LNCAP (cell line): ENCODE results near the gene MTMR8.

Experiments
- TF ChIP-seq, protein P1 (sequence below): fragments of 450-650 bp; IDR thresholded peaks from 2 replicates; pipeline ENCODE4 v1.5.1; 2017; ENCODE audit warnings: mild to moderate bottlenecking

The MTMR8 gene

DNA sequence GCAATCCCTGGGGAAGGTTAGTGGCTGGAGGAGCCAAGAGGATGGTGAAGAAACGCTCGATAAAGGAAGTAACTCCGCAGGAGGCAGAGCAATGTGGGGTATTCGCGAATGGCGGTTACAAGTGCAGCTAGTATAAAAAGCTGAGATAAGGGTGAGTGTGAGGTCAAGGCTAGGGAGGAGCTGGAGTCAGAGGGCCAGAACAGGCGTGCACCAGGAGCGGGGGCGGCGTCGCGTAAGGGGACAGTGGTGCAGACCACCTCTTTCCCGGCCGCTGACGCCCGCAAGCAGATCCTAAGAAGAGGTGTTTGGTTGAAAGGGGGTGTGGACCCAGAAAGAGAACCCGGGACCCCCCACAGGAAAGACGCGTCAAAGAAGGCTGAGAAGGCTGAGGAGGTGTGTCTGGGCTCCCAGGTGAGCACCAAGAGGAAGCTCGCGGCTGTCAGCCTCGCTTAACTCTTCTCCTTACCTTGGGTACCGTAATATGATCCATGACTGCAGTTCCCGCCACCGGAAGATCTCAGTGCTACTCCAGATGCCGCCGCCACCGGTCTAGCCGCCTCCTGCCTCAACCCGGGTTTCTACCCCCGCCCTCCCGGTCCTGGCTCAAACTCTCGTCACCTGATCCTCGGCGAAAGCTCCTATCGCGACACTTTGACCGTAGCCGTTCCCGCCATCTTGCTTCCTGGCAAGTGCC lies at the start of gene MTMR8:
TSS of gene MTMR8 (minus strand) at position 579 of the 694 bp plus-strand sequence. CDS start at position 490, 89 bp downstream.
- TF ChIP-seq, protein P1, sequence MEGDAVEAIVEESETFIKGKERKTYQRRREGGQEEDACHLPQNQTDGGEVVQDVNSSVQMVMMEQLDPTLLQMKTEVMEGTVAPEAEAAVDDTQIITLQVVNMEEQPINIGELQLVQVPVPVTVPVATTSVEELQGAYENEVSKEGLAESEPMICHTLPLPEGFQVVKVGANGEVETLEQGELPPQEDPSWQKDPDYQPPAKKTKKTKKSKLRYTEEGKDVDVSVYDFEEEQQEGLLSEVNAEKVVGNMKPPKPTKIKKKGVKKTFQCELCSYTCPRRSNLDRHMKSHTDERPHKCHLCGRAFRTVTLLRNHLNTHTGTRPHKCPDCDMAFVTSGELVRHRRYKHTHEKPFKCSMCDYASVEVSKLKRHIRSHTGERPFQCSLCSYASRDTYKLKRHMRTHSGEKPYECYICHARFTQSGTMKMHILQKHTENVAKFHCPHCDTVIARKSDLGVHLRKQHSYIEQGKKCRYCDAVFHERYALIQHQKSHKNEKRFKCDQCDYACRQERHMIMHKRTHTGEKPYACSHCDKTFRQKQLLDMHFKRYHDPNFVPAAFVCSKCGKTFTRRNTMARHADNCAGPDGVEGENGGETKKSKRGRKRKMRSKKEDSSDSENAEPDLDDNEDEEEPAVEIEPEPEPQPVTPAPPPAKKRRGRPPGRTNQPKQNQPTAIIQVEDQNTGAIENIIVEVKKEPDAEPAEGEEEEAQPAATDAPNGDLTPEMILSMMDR, result no peak

DNA sequence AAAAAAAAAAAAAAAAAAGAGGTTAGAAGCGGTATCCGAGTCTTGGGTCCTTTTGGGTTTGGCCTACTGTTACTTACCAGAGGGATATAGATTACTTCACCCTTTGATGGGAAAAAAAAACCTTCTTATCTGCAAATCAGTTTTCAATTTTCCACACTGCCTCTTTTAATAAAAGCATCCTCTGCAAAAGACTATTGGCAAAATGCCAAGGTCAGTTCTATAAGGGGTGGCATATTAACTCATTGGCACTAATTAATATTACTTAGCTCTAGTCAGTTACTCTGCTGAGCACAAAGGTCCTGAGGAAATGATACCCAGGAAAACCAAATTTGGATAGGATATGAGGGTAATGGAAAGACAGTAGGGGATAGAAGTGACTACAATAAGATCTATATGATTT lies 44.3 kb upstream of the MTMR8 start:
- TF ChIP-seq, protein P1, result no peak

DNA sequence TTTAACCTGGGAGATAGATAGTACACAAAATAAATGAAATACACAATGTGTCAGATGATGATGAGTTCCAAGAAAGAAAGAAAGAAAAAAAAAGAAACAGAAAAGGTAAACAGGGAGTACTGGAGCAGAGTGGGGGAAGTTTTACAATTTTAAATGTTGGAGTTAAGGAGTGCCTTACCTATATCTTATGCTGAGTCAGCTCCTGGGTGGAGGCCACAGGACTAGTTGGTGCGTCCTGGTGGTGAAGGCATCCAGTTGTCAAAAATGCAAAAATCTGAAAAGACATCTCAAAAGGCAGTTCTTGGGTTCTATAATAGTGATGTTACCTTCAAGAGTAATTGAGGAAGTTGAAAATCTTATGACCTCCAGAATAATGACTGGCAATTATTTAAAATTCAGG lies 42.4 kb upstream of the MTMR8 start:
- TF ChIP-seq, protein P1, result no peak

DNA sequence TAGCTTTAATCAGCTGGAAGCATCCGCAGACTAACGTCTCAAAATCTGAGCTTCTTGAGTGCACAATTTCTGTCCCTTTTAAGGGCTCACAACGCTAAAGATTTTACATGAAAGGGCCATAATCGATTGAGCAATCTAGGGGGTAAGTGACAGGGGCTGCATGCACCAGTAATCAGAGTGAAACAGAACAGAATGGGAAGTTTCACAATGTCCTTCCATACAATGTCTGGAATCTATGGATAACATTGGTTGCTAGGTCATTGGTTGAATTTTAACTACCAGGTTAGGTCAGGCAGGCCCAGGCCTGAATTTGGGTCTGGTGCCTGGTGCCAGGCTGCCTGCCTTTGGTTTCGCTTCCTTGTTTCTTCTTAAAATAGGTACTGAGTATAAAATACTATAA lies 42.0 kb upstream of the MTMR8 start:
- TF ChIP-seq, protein P1, result no peak

DNA sequence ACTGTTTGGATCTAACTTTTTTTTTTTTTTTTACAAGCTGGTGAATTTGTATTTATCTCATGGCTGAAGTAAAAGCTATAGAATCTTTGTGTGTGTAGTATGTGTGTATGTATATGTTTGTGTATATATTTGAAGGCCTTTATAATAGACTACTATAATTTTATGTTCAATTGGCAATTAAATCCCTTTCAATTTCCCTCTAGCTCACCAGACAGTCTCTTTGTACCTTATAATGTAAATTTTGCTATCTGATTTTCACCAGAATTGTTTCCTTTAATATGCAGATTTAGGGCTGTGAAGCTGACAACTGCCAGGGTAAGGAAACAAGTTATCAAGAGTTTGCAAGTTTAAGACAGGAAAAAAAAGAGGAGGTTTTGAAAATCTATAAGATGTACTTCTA lies 33.1 kb upstream of the MTMR8 start:
- TF ChIP-seq, protein P1, result no peak

DNA sequence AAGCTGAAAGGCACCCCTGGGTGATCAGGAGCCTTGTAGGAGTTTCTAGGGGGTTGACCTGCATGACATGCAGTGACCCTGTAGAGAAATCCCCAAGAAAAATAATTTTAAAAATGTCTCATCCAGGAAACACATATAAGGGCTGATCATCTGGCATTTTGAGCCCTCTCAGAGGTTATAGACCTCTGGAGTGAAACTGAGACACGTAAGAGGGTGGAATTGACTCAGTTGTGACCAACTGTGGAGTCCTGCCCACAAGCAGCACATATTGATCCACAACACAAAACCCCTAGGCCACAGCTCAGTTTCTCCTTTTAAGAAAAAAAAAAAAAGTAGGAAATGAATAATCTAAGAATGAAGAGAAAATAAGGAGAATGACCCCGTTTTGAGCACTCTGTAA lies 32.5 kb upstream of the MTMR8 start:
- TF ChIP-seq, protein P1, result no peak

DNA sequence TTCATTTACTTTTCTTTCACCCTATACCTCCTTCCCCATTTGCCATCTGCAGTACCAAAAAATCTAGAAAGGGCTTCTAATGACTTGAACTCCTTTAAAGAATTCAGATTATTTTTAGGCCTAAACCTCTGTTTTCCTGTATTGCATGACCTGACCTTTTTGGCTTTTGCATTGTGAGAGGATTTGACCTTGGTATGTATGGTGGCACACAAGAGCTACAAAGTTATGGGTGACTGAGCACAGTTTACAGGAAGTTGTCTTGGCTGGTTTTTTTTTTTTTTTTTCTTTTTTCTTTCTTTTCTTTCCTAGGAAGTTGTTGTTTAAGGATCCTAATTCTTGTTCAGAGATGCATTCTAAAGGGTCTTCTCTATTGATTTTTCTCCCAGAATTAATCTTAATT lies 32.0 kb upstream of the MTMR8 start:
- TF ChIP-seq, protein P1, result no peak

DNA sequence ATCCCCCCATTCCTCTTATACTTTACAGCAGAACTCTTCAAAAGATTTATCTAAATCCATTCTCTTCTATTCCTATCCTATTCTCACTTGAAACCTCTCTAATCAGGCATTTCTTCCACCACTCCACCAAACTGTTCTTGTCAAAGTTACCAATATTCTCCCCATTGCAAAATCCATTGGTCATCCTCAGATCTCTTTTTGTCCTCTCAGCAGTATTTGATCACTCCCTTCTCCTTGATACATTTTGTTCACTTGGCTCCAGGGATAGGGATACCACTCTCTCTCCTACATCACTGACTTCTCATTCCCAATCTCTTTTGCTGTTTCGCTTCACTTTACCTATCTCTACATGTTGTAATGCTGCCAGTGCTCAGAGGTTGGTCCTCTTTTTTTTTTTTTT lies 2.8 kb upstream of the MTMR8 start:
- TF ChIP-seq, protein P1, result no peak
